Fibroblast of lung (primary cell): ENCODE results near the gene KIAA1671. TPM values are rescaled to one million over a fixed set of nuclear protein-coding genes. Genes with fewer than 3 reads are reported as not detected.

Experiments
- DNase-seq, 2 donors: peaks; one replicate each; pipeline versions ENCODE4 v3.0.0 to v3.0.0-alpha.2; 2010; ENCODE audit warnings: low read depth in 2 of 2
- H2AFZ ChIP-seq: 2 replicates; pipeline ENCODE4 v1.5.1; 2012; ENCODE audit warnings: low read length, control low read depth, inconsistent platforms
- H3K27ac ChIP-seq: 2 replicates; pipeline ENCODE4 v1.5.1; 2011; ENCODE audit warnings: low read length, control low read depth; ENCODE audit not compliant: insufficient read depth
- H3K27me3 ChIP-seq: 2 replicates; pipeline ENCODE4 v1.5.1; 2011; ENCODE audit warnings: mild to moderate bottlenecking, low read length; ENCODE audit not compliant: control insufficient read depth, insufficient read depth
- H3K36me3 ChIP-seq: 2 replicates; pipeline ENCODE4 v1.5.1; 2011; ENCODE audit warnings: low read length; ENCODE audit not compliant: control insufficient read depth, insufficient read depth
- H3K4me1 ChIP-seq: 2 replicates; pipeline ENCODE4 v1.5.1; 2011; ENCODE audit warnings: low read length; ENCODE audit not compliant: control insufficient read depth, insufficient read depth; ENCODE audit errors: extremely low read depth
- H3K4me2 ChIP-seq: 2 replicates; pipeline ENCODE4 v1.5.1; 2011; ENCODE audit warnings: low read length, control low read depth; ENCODE audit not compliant: insufficient read depth; ENCODE audit errors: extremely low read depth
- H3K4me3 ChIP-seq, 4 experiments: fragments of 200-600 bp in 1 of 4; sonication (generic) in 1 of 4; replicated peaks in 1 of 4; 2 replicates each; pipeline ENCODE4 v1.5.1; 2011 to 2016; ENCODE audit warnings: low read length in 4 of 4, low read depth in 3 of 4, mild to moderate bottlenecking in 3 of 4, control low read depth in 2 of 4, inconsistent platforms in 1 of 4, mixed read lengths in 1 of 4; ENCODE audit not compliant: insufficient read depth in 1 of 4; ENCODE audit errors: control extremely low read depth in 1 of 4
- H3K79me2 ChIP-seq: 2 replicates; pipeline ENCODE4 v1.5.1; 2012; ENCODE audit warnings: mild to moderate bottlenecking, low read length, inconsistent platforms; ENCODE audit not compliant: control insufficient read depth, insufficient read depth
- H3K9ac ChIP-seq: 2 replicates; pipeline ENCODE4 v1.5.1; 2011; ENCODE audit warnings: mild to moderate bottlenecking, low read length, control low read depth; ENCODE audit not compliant: insufficient read depth
- H3K9me3 ChIP-seq: 2 replicates; pipeline ENCODE4 v1.5.1; 2012; ENCODE audit warnings: low read depth, low read length; ENCODE audit not compliant: control insufficient read depth, insufficient read depth
- H4K20me1 ChIP-seq: 2 replicates; pipeline ENCODE4 v1.5.1; 2011; ENCODE audit warnings: low read length; ENCODE audit not compliant: control insufficient read depth, insufficient read depth; ENCODE audit errors: extremely low read depth
- EZH2 ChIP-seq: IDR thresholded peaks from 2 replicates; pipeline ENCODE4 v1.5.1; 2012; ENCODE audit warnings: low read length, control low read depth, mild to moderate bottlenecking; ENCODE audit errors: missing control alignments
- polyA plus RNA-seq, 2 donors: library from polyadenylated mRNA; depleted of rRNA in 1 of 2; stranded (reverse) in 1 of 2; unstranded in 1 of 2; fragments of >200 nt; gene quantifications; 2 replicates each; pipeline ENCODE4 v1.2.1, GENCODE V29; 2011 to 2012; ENCODE audit warnings: missing spikeins in 1 of 2
- total RNA-seq: library from RNA; depleted of rRNA; stranded (reverse); fragments of >200 nt; gene quantifications from 2 replicates; pipeline ENCODE4 v1.2.1, GENCODE V29; 2014
- TF ChIP-seq, protein P1 (sequence below), 2 donors: IDR thresholded peaks in 1 of 2; conservative IDR thresholded peaks in 1 of 2; 1 replicate in 1 of 2; 2 replicates in 1 of 2; pipeline ENCODE4 v1.5.1; 2011 to 2012; ENCODE audit warnings: low read length in 2 of 2, control low read depth in 1 of 2, inconsistent platforms in 1 of 2, low read depth in 1 of 2, mild to moderate bottlenecking in 1 of 2

The KIAA1671 gene
- total and polyA plus RNA-seq, 2 donors (not counting 1 experiment from before 2014, with no cell fraction given), result 0.34 to 1.3 TPM

DNA sequence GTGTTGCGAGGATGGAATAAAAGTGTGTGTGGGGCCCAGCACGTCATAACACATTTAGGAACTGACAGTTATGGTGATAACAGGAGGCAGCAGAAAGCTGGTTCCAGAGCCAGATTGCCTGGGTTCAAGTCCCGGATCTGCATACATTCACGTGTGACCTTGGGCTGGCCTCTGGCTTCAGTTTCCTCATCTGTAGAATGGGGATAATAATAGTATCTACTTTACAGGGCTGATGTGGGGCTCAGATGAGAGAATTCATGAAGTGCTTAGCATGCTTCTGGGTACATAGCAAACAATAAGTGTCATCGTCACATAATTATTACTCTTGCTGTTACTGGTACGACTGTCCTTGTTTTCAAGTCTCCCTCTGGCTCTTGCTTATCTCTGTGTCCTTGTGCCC lies 97.3 kb downstream of the KIAA1671 start:
- Histone ChIP-seq H3K4me2 (no peak overlapping the region), H4K20me1 (no peaks in the 10 kb centered on the region), H3K36me3 (no peaks in the 10 kb centered on the region), H3K79me2 (no peaks in the 10 kb centered on the region), H3K9me3 (no peaks in the 10 kb centered on the region), H3K4me1 (no peaks in the 10 kb centered on the region), H3K27ac (no peak overlapping the region), H3K9ac (no peak overlapping the region), H2AFZ (no peak overlapping the region), H3K27me3 (no peaks in the 10 kb centered on the region), H3K4me3 (no peak overlapping the region)
- TF ChIP-seq, protein P1, sequence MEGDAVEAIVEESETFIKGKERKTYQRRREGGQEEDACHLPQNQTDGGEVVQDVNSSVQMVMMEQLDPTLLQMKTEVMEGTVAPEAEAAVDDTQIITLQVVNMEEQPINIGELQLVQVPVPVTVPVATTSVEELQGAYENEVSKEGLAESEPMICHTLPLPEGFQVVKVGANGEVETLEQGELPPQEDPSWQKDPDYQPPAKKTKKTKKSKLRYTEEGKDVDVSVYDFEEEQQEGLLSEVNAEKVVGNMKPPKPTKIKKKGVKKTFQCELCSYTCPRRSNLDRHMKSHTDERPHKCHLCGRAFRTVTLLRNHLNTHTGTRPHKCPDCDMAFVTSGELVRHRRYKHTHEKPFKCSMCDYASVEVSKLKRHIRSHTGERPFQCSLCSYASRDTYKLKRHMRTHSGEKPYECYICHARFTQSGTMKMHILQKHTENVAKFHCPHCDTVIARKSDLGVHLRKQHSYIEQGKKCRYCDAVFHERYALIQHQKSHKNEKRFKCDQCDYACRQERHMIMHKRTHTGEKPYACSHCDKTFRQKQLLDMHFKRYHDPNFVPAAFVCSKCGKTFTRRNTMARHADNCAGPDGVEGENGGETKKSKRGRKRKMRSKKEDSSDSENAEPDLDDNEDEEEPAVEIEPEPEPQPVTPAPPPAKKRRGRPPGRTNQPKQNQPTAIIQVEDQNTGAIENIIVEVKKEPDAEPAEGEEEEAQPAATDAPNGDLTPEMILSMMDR (conservative IDR thresholded peaks at IDR 0.05 in 1 of 2, IDR thresholded peaks at IDR 0.05 in 1 of 2; ENCODE audit: low read depth in 1 of 2, low read length in 2 of 2), result no peak
- no peak for TF ChIP-seq EZH2
- no peak for DNase-seq

DNA sequence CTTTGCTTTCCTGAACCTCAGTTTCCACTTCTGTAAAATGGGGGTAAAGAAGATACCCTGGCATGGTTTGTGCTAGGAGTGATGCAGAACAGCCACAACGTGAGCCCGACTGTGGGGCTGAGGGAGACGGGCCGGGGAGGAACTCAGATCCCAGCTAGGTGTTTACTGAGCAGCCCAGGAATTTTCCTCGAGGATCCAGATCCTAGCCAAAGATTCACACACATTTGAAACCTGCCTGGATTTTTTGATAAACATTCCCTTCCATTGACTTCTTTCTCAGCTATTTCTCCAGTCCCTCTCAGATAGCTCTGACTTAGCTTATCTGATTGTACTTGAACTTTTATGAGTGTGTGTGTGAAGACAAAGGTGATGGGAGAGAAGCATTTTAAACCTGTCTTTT lies 98.0 kb downstream of the KIAA1671 start:
- DNase-seq, result no peak
- H3K27ac ChIP-seq, result no peak overlapping the region
- no peaks in the 10 kb centered on the region for H3K9me3 ChIP-seq
- TF ChIP-seq, protein P1 (conservative IDR thresholded peaks at IDR 0.05 in 1 of 2, IDR thresholded peaks at IDR 0.05 in 1 of 2; ENCODE audit: low read depth in 1 of 2, low read length in 2 of 2), result no peak
- TF ChIP-seq EZH2, result no peak
- no peaks in the 10 kb centered on the region for H3K4me1 ChIP-seq
- H3K4me3 ChIP-seq, result no peak overlapping the region
- H4K20me1 ChIP-seq, result no peaks in the 10 kb centered on the region
- H3K4me2 ChIP-seq, result no peak overlapping the region
- no peaks in the 10 kb centered on the region for H3K79me2 ChIP-seq
- H2AFZ ChIP-seq, result no peak overlapping the region
- no peak overlapping the region for H3K9ac ChIP-seq
- no peaks in the 10 kb centered on the region for H3K36me3 ChIP-seq
- no peaks in the 10 kb centered on the region for H3K27me3 ChIP-seq

DNA sequence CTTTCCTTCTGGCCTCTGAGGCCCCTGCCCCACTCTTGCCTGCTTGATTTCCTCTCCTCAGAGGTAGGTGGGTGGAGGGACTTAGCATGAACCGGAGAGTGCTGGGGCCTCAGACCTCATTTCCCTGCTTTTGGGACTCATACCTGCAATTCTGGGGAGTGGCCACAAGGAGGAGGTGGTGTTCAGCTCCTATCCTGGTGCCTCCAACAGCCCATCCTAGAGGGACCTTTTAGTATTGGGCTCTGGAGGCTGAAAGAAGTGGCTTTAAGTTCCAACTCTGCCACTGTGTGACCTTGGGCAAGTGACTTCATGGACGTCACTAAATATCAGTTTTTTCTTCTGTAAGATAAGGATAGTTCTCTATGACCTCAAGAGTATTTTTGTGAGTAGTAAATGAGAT lies 98.6 kb downstream of the KIAA1671 start:
- H3K9me3 ChIP-seq, result no peaks in the 10 kb centered on the region
- no peak overlapping the region for H3K4me2 ChIP-seq
- no peaks in the 10 kb centered on the region for H4K20me1 ChIP-seq
- DNase-seq, result no peak
- no peak overlapping the region for H2AFZ ChIP-seq
- H3K79me2 ChIP-seq, result no peaks in the 10 kb centered on the region
- H3K9ac ChIP-seq, result no peak overlapping the region
- no peaks in the 10 kb centered on the region for H3K27me3 ChIP-seq
- no peak overlapping the region for H3K27ac ChIP-seq
- H3K4me3 ChIP-seq, result no peak overlapping the region
- no peaks in the 10 kb centered on the region for H3K4me1 ChIP-seq
- no peaks in the 10 kb centered on the region for H3K36me3 ChIP-seq
- TF ChIP-seq, protein P1 (conservative IDR thresholded peaks at IDR 0.05 in 1 of 2, IDR thresholded peaks at IDR 0.05 in 1 of 2; ENCODE audit: low read depth in 1 of 2, low read length in 2 of 2), result peak; percentile 3 to 42
- no peak for TF ChIP-seq EZH2
